OCI-LY1 (cell line): ENCODE data around the gene RNF19B.
A peak's percentile ranks its signal among the peaks of the same experiment; 100 is the strongest.

Experiments
- H2AFZ ChIP-seq: fragments of 200-600 bp; sonication (generic), shearing (Covaris generic); 2 replicates; pipeline ENCODE4 v1.6.0; 2014; ENCODE audit warnings: antibody characterized with exemption, mild to moderate bottlenecking, low read length
- H3F3A ChIP-seq: fragments of 200-600 bp; sonication (generic), shearing (Covaris generic); 2 replicates; pipeline ENCODE4 v1.6.0; 2014; ENCODE audit warnings: mild to moderate bottlenecking, antibody characterized with exemption, low read length, moderate library complexity; ENCODE audit not compliant: insufficient read depth
- H3K27ac ChIP-seq: fragments of 200-600 bp; sonication (generic); 2 replicates; pipeline ENCODE4 v1.5.1; 2014; ENCODE audit warnings: low read length, mixed run types, mild to moderate bottlenecking, low read depth; ENCODE audit not compliant: poor library complexity, severe bottlenecking
- H3K27me3 ChIP-seq: fragments of 200-600 bp; sonication (generic); 2 replicates; pipeline ENCODE4 v1.6.0; 2014; ENCODE audit warnings: antibody characterized with exemption, mild to moderate bottlenecking, low read length, moderate library complexity; ENCODE audit not compliant: insufficient read depth
- H3K36me3 ChIP-seq: fragments of 200-600 bp; sonication (generic); 2 replicates; pipeline ENCODE4 v1.6.1; 2014; ENCODE audit warnings: mild to moderate bottlenecking, antibody characterized with exemption, low read length, moderate library complexity, mixed read lengths; ENCODE audit not compliant: insufficient read depth
- H3K4me1 ChIP-seq: fragments of 200-600 bp; sonication (generic); 2 replicates; pipeline ENCODE4 v1.5.1; 2014; ENCODE audit warnings: mild to moderate bottlenecking, low read length, moderate library complexity; ENCODE audit not compliant: insufficient read depth, severe bottlenecking
- H3K4me2 ChIP-seq: fragments of 200-600 bp; sonication (generic), shearing (Covaris generic); 2 replicates; pipeline ENCODE4 v1.6.1; 2014; ENCODE audit warnings: low read length
- H3K4me3 ChIP-seq: fragments of 200-600 bp; sonication (generic); 2 replicates; pipeline ENCODE4 v1.5.1; 2014; ENCODE audit warnings: low read length, low read depth, mild to moderate bottlenecking, mixed read lengths; ENCODE audit not compliant: poor library complexity, severe bottlenecking
- H3K79me2 ChIP-seq: fragments of 200-600 bp; shearing (Covaris generic); 2 replicates; pipeline ENCODE4 v1.6.1; 2016; ENCODE audit warnings: mixed run types, low read length, mixed read lengths; ENCODE audit not compliant: insufficient read depth
- H3K9ac ChIP-seq: fragments of 200-600 bp; sonication (generic), shearing (Covaris generic); 2 replicates; pipeline ENCODE4 v1.6.1; 2014; ENCODE audit warnings: mild to moderate bottlenecking, low read length, mixed read lengths
- H3K9me2 ChIP-seq: fragments of 200-600 bp; sonication (generic), shearing (Covaris generic); 2 replicates; pipeline ENCODE4 v1.6.1; 2014; ENCODE audit warnings: low read depth, mild to moderate bottlenecking, low read length, mixed read lengths
- H3K9me3 ChIP-seq: fragments of 200-600 bp; shearing (Covaris generic); 2 replicates; pipeline ENCODE4 v1.6.1; 2014; ENCODE audit warnings: low read length, mixed read lengths
- H4K20me1 ChIP-seq: fragments of 200-600 bp; sonication (generic), shearing (Covaris generic); 2 replicates; pipeline ENCODE4 v1.6.0; 2016; ENCODE audit warnings: mild to moderate bottlenecking, low read length; ENCODE audit not compliant: insufficient read depth
- EZH2 ChIP-seq: fragments of 200-600 bp; sonication (generic), shearing (Covaris generic); IDR thresholded peaks from 2 replicates; pipeline ENCODE4 v1.8.0; 2017; ENCODE audit warnings: borderline replicate concordance, mixed run types, mild to moderate bottlenecking, antibody characterized with exemption, low read length, moderate library complexity, mixed read lengths
- TF ChIP-seq, protein P1 (sequence below): fragments of 200-600 bp; sonication (generic), shearing (Covaris generic); IDR thresholded peaks from 2 replicates; pipeline ENCODE4 v1.5.1; 2017; ENCODE audit warnings: mild to moderate bottlenecking, antibody characterized with exemption, low read length, moderate library complexity, mixed read lengths

Gene RNF19B

DNA sequence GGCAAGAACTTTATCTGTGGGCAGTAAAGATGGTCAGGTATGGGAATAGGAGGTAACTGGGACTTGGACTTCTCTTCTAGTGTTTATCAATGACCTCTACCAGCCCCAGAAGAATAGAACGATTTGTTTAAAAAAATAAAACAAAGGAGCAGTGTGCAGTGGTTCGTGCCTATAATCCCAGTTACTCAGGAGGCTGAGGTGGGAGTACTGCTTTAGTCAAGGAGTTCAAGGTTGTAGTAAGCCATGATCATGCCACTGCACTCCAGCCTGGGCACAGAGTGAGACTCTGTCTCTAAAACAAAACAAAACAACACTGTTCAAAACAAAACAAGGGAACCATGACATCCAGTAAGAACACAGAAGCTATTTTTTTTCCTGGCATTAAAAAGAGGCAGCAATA is 4.3 kb downstream of the RNF19B start:
- no peak for TF ChIP-seq EZH2
- TF ChIP-seq, protein P1, sequence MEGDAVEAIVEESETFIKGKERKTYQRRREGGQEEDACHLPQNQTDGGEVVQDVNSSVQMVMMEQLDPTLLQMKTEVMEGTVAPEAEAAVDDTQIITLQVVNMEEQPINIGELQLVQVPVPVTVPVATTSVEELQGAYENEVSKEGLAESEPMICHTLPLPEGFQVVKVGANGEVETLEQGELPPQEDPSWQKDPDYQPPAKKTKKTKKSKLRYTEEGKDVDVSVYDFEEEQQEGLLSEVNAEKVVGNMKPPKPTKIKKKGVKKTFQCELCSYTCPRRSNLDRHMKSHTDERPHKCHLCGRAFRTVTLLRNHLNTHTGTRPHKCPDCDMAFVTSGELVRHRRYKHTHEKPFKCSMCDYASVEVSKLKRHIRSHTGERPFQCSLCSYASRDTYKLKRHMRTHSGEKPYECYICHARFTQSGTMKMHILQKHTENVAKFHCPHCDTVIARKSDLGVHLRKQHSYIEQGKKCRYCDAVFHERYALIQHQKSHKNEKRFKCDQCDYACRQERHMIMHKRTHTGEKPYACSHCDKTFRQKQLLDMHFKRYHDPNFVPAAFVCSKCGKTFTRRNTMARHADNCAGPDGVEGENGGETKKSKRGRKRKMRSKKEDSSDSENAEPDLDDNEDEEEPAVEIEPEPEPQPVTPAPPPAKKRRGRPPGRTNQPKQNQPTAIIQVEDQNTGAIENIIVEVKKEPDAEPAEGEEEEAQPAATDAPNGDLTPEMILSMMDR: no peak
- Histone ChIP-seq H3K9ac (no peak overlapping the region; the same call in 1 of the 2 replicates), H4K20me1 (no peaks in the 10 kb centered on the region), H3K4me3 (no peak overlapping the region), H3K79me2 (peaks cover 19% of the 10 kb centered on the region; the same call in 1 of the 2 replicates), H3K9me3 (no peaks in the 10 kb centered on the region), H3K27me3 (no peaks in the 10 kb centered on the region), H3K9me2 (no peaks in the 10 kb centered on the region), H3F3A (0 out of 2 replicates have a peak, but pooled peaks cover 4% of the 10 kb centered on the region), H3K27ac (peak overlapping the region; percentile 32), H3K4me2 (peak overlapping the region; percentile 27; the same call in 1 of the 2 replicates), H3K36me3 (no peaks in the 10 kb centered on the region), H3K4me1 (peaks cover 72% of the 10 kb centered on the region), H2AFZ (no peak overlapping the region)

DNA sequence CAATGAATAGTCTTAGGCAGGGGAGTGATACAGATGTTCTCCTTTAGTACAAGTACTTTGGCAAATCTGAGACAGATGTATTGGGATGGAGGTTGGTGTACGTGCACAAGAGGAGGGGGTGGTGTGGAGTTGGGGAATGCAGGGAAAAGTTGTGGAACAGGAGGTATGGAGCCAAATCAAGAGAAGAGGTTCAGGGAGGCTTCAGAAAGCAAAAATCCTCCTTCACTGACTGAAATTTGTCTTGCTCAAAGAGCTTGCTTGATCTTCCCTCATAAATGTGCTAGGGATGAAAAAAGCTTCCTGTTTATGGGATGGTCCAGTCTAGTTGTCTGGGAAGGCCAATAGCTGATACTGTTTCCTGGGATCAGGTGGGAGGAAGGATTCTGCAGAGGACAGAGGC is 5.8 kb downstream of the RNF19B start:
- no peaks in the 10 kb centered on the region for H3K9me3 ChIP-seq
- H3K4me2 ChIP-seq: peak overlapping the region; percentile 27; the same call in 1 of the 2 replicates
- H3K4me3 ChIP-seq: no peak overlapping the region
- no peak overlapping the region for H3K9ac ChIP-seq
- H3K79me2 ChIP-seq: peaks cover 26% of the 10 kb centered on the region
- H3K27ac ChIP-seq: peak overlapping the region; percentile 69
- H3K9me2 ChIP-seq: no peaks in the 10 kb centered on the region
- 0 out of 2 replicates have a peak, but pooled peaks cover 4% of the 10 kb centered on the region for H3F3A ChIP-seq
- TF ChIP-seq, protein P1: no peak
- TF ChIP-seq EZH2: no peak
- H4K20me1 ChIP-seq: no peaks in the 10 kb centered on the region
- H3K36me3 ChIP-seq: no peaks in the 10 kb centered on the region
- no peaks in the 10 kb centered on the region for H3K27me3 ChIP-seq
- H2AFZ ChIP-seq: no peak overlapping the region
- H3K4me1 ChIP-seq: peaks cover 70% of the 10 kb centered on the region

- Histone ChIP-seq H4K20me1 (no peaks in the 10 kb centered on the region), H3K9me2 (no peaks in the 10 kb centered on the region), H3K4me1 (peaks cover 62% of the 10 kb centered on the region), H3F3A (0 out of 2 replicates have a peak, but pooled peaks cover 4% of the 10 kb centered on the region), H3K27me3 (no peaks in the 10 kb centered on the region), H3K79me2 (peaks cover 20% of the 10 kb centered on the region), H3K9ac (no peak overlapping the region), H2AFZ (no peak overlapping the region), H3K27ac (no peak overlapping the region), H3K4me3 (no peak overlapping the region), H3K9me3 (no peaks in the 10 kb centered on the region), H3K4me2 (no peak overlapping the region), H3K36me3 (no peaks in the 10 kb centered on the region)
- TF ChIP-seq, protein P1: no peak
- no peak for TF ChIP-seq EZH2
These were observed 7.6 kb downstream of the RNF19B start for GRCh38 chr1:32957017-32957416.
